Measurements from ENCODE around the gene NHSL2.

Gene NHSL2

DNA sequence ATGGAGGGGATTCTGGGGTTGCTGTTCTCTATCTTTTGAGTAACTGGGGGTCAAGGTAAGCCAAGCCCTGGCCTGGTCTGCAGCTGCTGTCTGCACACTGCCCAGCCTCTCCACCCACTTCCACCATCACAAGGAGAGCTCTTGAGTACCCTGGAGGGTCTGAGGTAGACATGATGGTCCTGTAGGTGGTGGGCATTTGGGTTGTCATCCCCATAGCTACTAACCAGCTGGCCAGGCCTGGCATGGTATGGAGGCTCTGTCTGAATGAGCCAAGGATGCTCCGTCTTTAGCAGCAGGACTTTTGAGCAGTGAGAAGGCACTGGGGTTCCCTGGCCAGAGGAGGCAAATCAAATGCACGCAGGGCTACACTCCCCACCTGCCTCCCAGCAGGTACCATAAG lies 82.7 kb downstream of the NHSL2 start:
- no peak for DNase-seq

DNA sequence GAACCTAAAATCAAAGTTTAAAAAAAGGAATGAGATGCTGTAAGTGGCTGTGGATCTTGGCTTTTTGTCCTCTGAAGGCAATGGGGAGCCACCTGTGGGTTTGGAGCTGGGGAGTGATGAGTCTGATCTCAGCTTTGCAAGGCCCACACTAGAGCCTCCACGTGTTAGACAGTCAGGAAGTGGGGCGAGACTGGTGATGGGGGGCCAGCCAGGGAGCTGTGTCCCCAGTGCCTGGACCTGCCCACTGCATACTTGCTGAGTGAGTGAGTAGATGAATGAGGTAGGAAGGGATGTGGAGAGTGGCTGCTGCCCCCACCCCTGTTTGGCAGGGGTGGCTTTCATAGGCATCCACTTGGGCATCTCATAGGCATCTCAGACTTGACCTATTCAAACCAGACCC lies 84.0 kb downstream of the NHSL2 start:
- peak; percentile 12 for DNase-seq

DNA sequence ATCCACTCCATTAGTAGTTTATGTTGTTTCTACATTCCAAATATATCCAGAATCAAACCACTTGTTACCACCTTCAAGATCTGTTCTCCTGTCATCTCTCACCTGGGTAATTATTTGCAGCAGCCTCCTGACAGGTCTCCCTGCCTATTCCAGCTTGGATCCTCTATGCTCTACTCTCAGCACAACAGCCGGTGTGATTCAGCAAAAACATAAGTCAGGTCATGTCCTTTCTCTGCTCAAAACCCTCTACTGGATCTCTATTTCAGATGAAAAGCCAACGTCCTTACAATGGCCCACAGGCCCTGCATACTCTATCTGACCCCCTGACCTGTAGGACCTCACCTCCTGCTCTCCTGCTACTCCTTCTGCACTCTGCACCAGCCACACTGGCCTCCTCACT lies 84.5 kb downstream of the NHSL2 start:
- no peak for DNase-seq

DNA sequence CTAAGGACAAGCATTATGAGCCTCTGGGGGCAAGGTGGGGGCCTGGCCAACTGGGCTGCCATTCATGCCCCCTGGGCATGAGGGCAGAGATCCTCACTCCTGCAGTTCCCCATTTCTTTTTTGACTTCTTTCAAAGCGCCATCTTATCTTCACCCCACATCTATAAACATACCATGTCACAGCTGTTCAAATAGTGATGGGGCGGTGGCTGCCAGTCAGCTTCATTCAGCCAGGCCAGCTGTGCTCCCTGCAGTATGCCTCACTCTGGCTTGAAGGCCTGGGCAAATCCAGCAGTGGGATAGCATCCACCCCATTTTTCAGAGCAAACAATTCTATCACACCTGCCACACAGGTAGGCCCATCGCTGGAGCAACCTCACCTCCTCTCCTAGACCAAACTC lies 85.5 kb downstream of the NHSL2 start:
- DNase-seq, result no peak

DNA sequence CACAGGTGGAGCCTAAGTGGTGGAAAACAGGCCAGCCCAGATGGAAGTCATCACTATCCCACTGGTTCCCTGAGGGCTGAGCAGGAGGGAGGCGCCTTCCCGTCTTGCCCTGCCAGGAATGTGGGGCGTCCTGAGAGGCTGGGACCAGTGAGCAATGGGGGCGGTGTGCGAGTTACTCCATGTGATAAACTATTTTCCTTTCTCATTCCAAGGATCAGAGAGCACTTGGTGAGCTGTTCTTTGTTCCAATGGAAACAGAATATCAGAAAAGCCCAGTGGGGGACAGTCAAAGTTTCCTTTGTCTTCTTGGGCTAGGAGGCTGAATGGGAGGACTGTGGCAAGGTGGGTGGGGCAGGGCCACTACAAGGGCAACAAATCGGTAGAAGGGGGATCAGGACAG lies 86.2 kb downstream of the NHSL2 start:
- DNase-seq, result no peak

DNA sequence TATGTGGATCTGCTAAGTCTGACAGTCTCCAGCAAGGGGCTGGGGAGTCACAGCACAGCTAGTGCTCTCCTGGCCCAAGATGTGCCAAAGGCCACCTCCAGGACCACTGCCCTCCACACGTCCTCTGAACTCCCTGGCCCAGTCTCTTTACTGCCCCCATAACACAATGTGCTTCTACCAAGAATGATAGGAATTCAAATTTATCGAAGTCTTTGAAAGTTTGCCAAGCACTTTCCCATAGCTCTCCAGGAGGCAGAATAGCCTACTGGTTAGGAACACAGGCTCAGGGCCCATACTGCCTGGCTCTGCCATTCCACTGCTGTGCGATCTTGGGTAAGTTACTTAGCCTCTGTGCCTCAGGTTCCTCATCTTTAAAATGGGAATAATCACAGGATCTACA lies 86.7 kb downstream of the NHSL2 start:
- no peak for DNase-seq

DNA sequence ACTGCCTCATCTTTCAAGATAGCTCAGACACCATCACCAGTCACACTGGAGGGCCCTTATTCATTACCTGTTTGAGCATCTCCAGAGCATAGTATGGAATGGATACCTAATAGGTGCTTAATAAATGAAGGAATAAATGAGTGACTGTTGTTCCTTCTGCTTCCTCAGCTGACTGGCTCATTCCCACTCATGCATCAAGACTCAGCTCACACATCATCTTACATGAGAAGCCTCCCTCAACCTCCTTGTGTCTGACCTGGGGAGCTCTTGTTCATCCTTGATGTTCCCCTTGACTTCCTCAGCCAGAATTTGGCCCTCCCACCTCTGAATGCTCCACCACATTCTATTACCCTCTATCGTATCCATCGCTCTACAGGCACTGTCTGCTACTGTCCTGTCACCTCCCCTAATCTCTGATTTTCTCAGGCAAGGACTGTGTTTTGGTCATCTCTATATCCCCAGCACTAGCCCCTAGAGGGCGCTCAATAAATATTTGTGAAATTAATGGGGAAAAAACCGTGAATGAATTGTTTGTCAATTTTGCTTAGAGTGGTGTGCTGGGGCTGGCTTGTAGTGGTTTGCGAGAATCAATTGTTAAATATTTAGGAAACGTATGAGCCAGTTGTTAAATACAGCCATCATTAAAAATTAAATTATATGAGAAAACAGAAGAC lies 88.3 kb downstream of the NHSL2 start:
- DNase-seq, result no peak

DNA sequence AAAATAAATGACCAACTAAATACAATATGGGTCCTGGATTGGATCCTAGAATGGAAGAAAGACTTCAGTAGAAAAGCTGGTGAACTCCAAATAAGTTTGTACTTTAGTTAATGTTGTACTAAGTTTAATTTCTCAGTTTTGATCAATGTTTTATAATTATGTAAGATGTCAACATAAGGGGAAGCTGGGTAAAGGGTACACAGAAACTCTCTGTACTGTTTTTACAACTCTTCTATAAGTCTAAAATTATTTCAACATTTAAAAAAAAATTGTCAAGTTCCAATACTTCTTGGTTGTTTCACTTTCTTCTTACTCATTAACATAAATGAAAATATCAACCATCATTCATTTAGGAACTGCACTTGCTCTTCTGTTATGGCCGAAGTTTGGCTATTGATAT lies 88.9 kb downstream of the NHSL2 start:
- no peak for DNase-seq

DNA sequence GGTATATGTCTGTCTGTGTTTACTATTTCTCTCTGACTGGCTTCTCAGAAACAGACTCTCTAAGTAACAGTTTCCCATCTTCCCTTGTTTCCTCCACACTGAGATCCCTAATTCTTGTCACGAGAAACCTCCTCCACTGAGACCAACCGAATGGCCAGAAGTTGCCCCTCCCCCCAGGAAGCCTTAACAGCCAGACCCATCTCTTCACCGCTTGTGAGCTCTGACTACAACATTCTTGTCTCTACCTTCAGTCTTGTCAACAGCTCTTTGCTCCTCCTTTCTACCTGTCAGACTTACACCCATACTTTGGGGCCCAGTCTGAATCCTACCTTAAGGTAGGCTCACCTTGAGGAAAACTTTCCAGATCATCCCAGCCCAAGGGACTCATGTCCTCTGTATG lies 90.8 kb downstream of the NHSL2 start:
- DNase-seq, result no peak

DNA sequence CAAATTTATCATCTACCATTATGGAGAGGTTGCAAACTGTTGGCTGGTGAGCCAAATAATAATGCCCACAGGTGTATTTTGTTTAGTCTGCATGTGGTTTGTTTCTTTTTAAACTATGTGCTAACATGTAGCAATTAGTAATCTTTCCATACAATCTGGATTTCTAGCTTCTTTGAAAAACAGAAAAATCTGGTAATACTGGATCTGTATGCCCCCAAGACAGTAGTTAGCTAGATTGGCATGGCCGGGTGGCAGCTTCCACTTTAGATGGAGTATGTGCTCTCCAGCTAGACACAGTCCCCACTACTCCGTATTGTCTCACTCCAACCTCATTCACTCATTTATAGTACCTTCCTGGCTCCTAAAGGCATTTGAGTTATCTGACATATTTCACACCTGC lies 91.3 kb downstream of the NHSL2 start:
- DNase-seq, result no peak

DNA sequence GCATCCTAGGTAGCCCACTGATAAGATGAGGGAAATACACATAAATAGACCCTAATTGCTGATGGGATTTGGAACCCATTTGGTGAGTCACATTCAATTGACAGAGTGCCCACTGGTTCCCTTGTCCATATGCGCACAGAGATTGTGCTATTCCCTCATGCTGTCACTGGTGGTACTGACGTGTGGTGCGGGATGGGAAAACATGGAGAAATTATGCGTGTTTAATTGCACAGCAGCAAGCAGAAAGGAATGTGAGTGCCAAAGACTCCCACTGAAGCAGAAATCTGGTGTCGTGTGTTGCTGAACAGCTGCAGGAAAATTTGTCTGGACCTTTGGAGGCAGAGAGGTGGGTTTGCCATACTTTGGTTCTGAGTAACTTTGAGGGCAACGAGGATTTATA lies 92.2 kb downstream of the NHSL2 start:
- no peak for DNase-seq

DNA sequence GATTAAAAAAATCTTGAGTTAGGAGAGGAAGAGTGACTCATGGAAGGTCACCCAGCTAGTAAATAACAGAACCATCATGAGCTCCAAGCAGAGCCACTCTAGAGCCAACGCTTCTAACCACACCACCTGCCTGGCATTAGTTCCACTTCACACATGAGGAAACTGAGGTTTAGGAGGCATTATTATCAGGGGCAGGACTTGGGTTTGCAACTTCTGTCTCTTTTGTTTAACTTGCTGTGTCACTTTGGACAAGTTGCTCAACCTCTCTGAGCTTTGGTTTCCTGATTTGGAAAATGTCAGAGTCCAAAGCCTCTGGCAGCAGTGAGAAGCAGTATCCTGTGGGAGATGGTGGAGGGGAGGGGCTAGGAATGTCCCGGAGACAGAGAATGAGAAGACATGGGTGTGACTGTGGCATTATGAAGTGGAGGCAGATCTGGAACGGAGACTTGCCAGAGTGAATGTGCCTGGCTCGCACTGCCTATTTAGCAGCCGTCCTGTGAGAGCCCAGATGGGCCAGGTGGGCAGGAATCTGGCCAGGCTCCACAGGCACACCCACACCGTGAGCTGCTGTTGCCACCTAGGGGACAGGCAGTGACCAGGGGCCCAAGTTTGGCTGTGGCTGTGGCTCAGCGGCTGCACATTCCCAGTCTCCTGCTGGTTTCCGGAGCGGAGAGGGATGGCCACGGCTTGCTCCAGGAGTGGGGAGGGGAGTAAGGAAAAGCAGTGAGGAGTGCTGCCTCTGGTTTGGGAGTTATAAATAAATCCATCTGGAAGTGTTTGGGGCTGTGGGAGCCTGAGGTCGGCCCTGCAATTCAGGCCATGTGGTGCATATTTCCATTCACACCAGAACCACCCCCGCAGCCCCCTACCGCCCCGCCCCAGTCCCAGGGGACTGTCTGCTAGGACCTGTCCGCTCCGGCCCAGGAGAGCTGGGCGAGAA lies 93.4 kb downstream of the NHSL2 start:
- peak; percentile 28 for DNase-seq

DNA sequence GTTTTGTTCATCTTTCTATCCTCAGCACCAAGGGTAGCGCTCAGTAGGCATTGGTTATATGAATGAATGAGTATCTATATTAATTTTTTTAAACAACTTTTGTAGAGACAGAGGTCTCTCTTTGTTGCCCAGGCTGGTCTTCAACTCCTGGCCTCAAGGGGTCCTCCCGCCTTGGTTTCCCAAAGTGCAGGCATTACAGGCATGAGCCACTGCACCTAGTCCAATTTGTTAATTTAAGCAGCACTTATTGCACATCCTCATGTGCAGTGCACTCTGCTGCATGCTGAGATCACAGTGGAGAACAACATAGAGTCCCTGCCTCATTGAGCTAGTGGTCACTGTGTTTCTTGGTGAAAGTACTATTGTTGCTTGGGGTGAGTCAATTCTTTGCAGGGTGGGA lies 94.4 kb downstream of the NHSL2 start:
- DNase-seq, result no peak

DNA sequence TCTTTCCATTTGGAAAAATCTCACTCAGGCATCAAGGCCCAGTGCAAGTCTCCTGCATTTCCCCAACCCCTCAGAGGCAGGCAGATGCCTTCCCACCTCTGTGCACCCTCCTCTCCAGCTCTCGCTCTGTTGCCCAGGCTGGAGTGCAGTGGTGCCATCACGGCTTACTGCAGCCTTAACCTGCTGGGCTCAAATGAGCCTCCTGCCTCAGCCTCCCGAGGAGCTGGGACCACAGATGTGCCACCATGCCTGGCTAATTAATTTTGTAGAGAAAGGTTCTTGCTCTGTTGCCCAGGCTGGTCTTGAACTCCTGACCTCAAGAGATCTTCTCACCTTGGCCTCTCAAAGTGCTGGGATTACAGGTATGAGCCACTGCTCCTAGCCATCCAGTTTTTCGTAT lies 95.8 kb downstream of the NHSL2 start:
- no peak for DNase-seq

DNA sequence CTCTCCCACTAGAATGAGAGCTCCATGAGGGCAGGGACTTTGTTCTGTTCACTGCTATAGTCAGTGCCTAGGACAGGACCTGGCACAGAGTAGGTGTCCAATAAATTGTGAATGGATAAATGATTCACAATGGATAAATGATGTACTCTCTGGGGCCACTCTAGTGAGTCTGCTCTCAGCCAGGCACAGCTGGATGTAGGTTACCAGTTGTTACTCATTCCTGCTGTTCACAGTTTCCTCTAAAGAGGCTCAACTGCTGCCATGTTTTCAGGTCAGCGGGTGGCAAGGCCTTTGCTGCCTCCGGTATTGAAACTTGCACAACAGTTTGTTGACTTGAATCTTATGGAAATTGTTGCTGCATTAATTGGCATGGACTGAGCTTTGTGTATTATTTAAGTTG lies 99.1 kb downstream of the NHSL2 start:
- no peak for DNase-seq

DNA sequence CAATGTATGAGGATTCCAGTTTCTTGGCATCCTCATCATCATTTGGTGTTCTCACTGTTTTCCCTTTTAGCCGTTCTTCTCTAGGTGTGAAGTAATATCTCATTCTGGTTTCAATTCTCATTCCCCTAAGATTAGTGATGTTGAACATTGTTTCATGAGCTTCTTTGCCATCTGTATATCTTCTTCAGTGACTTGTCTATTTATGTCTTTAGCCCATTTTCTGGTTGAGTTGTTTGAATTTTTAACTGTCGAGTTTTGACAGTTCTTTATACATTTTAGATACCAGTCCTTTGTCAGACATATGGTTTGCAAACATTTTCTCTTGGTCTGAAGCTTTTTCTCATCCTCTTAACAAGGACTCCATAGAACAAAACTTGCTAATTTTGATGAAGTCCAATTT lies 101.1 kb downstream of the NHSL2 start:
- no peak for DNase-seq

DNA sequence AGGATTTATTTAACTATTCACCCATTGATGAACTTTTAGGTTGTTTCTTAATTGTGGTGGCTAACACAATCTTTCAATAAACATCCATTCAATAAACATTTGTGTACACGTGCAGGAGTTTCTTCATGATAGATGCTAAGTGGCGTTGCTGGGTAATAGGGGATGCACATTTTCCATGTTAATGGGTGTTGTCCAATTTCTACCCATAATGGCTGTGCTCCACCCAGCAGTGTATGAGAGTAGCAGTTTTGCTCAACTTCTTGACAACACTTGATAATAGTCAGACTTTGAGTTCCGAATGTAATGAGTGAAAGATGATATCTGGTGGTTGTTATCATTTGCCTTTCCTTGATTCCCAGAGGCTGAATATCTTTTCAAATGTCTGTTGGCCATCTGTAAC lies 104.7 kb downstream of the NHSL2 start:
- no peak for DNase-seq

DNA sequence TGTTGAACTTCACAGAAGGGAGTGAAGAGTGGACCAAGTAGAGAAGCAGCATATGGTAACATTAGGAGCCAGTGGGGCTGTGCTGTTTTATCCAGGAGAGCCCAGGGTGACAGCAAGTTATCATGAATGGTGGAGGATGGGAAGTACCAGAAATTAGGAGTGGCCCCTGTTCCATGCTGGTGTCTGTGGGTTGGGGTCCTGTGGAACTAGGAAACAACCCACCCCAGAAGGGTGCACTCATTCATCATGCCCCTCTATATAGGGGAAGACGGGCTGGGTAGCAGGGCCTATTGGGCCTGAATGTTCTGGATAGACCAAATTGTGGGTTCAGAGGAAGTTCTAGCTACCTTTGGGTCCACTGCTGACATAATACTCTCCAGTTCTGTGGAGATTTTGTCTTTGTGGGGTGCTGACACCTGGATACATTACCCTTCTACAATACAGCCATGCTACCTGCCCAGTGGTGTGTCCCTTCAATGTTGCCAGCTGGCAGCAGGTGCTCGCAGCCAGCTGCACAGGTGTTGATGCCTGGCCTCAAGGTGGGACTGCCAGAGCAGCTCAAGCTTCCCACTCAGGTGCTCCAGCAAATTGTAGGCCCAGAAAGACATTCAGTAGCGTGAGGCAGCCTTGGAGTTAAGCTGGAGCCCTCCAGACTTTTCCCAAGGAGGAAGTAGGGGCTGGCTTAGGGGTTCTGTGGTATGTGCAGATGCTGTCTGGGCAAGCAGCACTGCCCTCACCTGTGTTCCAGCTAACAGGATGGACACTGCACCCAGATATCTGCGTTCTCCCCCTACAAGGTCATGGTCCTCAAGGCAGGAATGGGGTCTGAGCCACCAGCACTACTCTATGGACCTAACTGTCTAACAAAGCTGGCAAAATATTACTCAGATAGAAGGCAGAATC lies 106.5 kb downstream of the NHSL2 start:
- no peak for DNase-seq

DNA sequence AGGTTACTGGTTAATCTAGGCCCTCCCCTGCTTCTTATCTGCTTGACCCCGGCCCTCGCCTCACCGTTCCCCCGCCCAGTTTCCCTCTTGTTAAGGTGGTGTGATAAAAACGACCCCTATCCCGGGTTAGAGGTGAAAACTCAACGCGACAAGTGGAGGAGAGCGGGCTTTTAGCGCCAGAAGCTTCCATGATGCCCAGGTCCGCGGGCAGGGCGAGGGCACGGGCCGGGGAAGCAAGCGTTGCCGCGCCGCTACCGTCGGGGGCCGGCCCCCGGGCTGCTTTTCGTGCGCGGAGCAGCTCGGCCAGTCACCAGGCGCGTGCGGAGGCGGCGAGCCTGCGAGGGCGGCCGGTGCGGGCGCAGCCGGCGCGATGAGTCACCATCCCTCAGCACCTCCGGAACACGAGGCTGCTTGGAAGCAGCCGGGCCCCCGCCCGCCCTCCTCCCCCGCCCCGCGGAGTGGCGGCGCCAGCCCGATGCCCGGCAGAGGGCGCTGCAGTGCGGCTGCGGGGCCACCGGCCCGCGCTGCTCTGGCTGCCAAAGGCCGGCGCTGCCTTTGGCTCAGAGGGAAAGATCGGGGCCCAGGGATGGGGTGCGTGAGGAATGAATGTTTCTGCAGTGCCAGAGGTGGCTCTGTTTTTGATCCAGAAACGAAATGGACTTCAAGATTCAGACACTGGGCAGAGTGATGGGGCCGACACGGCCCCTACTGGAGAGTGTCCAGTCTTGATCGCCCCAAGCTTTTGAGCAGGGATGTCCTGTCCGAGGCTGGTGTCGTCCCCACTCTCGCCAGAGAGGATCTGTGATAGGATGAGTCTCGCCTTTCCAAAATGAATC lies 107.8 kb downstream of the NHSL2 start:
- peak; percentile 79 for DNase-seq

DNA sequence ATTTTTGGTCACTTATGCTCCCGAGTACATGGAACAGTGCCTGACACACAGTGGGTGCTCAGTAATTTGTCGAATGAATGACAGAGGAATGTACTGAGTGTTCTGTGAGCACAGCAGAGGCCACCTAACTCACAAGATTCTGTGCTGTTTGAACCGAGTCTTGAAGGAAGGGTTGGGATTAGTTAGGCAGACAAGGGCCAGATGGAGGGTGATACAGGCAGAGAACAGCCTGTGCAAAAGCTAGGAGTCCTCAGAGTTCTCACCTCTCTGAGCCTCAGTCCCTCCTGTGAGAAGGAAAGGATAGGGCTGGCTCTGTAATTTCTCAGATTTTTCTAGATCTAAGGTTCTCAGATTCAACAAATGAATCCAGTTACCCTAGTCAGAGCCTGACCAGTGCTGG lies 108.8 kb downstream of the NHSL2 start:
- DNase-seq, result no peak

DNA sequence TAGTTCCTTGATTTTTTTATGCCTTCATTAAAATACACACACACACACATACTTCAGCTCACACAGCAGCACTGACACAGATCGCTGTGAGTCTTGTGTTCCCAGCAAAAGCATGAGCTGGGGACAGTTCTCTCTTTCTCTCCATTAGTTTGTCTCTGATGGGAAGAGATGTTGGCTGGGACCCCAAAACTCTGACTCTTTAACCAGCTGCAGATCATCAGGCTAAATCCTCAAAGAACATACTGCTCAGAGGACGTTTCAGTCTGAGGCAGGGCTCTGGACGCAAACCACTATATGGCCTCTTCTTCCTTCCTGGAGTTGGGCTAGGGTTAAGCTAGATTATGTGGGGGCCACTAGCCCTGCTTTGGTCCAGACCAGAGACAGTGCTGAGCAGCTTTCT lies 109.6 kb downstream of the NHSL2 start:
- DNase-seq, result no peak

DNA sequence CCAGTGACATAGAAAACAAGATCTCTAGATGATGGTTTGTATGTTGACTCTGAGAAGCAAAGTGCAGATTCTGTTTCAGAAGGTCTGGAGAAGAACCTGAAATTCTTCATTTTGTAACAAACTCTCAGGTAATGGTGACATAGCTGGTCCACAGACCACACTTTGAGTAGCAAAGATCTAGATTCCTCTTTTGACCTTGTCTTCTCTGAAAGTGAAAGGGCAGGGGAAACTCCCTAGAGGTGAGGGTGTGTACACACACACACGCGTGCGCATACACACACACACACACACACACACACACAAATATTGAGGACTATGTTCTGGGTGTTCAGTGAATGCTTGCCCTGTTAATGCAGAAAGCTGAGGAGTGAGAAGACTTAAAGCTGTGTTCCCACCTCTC lies 110.1 kb downstream of the NHSL2 start:
- no peak for DNase-seq

DNA sequence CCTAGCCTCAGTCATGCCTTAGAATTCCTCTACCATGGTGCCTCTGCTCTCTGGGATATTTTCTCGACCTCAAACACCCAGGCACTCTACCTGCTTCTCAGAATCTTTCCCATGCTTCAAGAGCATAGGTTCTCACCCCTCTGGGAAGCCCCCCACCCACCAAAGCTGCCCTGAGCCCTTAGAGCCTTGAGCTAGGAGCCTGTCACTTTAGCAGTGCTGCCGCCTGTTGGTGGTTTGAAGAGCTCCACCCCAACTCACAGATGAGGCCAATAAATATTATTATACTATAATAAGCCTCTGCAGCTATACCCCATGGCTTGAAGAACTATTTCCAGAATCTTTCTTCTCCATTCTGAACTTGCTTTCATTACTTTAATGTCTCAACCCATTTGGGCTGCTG lies 111.3 kb downstream of the NHSL2 start:
- DNase-seq, result peak; percentile 22
